Activated naive CD8-positive, alpha-beta T cell treated with anti-CD3 and anti-CD28 coated beads, Interleukin-2, amount 50 U/mL, for 24 hours (primary cell): ENCODE measurements around the gene RAPGEF4.
A peak's percentile ranks its signal among the peaks of the same experiment; 100 is the strongest.

Experiments used
- ATAC-seq: fragments of 150-1000 bp; cut with Tn5 transposase; one replicate; pipeline ENCODE4 v1.10.0; 2021
- DNase-seq: peaks from one replicate; pipeline ENCODE4 v3.0.0; 2021
- H3K27ac Mint-ChIP-seq: one replicate; pipeline ENCODE4 v1.8.0; 2021; ENCODE audit warnings: mild to moderate bottlenecking, mixed read lengths
- H3K27me3 Mint-ChIP-seq: one replicate; pipeline ENCODE4 v1.8.0; 2021; ENCODE audit warnings: mixed read lengths
- H3K36me3 Mint-ChIP-seq: one replicate; pipeline ENCODE4 v1.8.0; 2021; ENCODE audit warnings: low read depth, mixed read lengths
- H3K4me1 Mint-ChIP-seq: one replicate; pipeline ENCODE4 v1.8.0; 2021; ENCODE audit warnings: mixed read lengths
- H3K4me3 Mint-ChIP-seq: one replicate; pipeline ENCODE4 v1.8.0; 2021; ENCODE audit warnings: mild to moderate bottlenecking, moderate library complexity, mixed read lengths
- H3K9me3 Mint-ChIP-seq: one replicate; pipeline ENCODE4 v1.8.0; 2021; ENCODE audit warnings: mixed read lengths

RAPGEF4 gene

GRCh38 chr2:172943539-172943938, 207.9 kb downstream of the RAPGEF4 start:
- Mint-ChIP-seq H3K27ac (peak overlapping the region; percentile 80), H3K9me3 (peaks cover 24% of the 10 kb centered on the region), H3K27me3 (peaks cover 4% of the 10 kb centered on the region), H3K4me3 (peak overlapping the region; percentile 51), H3K36me3 (peaks cover 8% of the 10 kb centered on the region), H3K4me1 (peaks cover 35% of the 10 kb centered on the region)
- ATAC-seq (no peak), DNase-seq (no peak)

- peak overlapping the region; percentile 51 for H3K4me3 Mint-ChIP-seq
- H3K27me3 Mint-ChIP-seq: peaks cover 4% of the 10 kb centered on the region
- H3K36me3 Mint-ChIP-seq: peaks cover 6% of the 10 kb centered on the region
- DNase-seq: no peak
- H3K9me3 Mint-ChIP-seq: peaks cover 19% of the 10 kb centered on the region
- ATAC-seq: peak; percentile 50
- H3K4me1 Mint-ChIP-seq: peaks cover 35% of the 10 kb centered on the region
- H3K27ac Mint-ChIP-seq: peak overlapping the region; percentile 80
These were observed 208.6 kb downstream of the RAPGEF4 start for GRCh38 chr2:172944022-172944793.

- peaks cover 12% of the 10 kb centered on the region for H3K9me3 Mint-ChIP-seq
- H3K27me3 Mint-ChIP-seq: peaks cover 4% of the 10 kb centered on the region
- no peak overlapping the region for H3K4me3 Mint-ChIP-seq
- peaks cover 6% of the 10 kb centered on the region for H3K36me3 Mint-ChIP-seq
- DNase-seq (no peak), ATAC-seq (peak; percentile 55)
- peaks cover 35% of the 10 kb centered on the region for H3K4me1 Mint-ChIP-seq
- peak overlapping the region; percentile 80 for H3K27ac Mint-ChIP-seq
These were observed 209.3 kb downstream of the RAPGEF4 start for GRCh38 chr2:172944794-172945509.

- peaks cover 4% of the 10 kb centered on the region for H3K27me3 Mint-ChIP-seq
- peak overlapping the region; percentile 47 for H3K27ac Mint-ChIP-seq
- peaks cover 7% of the 10 kb centered on the region for H3K9me3 Mint-ChIP-seq
- ATAC-seq (no peak), DNase-seq (no peak)
- H3K4me3 Mint-ChIP-seq: no peak overlapping the region
- peaks cover 35% of the 10 kb centered on the region for H3K4me1 Mint-ChIP-seq
- H3K36me3 Mint-ChIP-seq: peaks cover 4% of the 10 kb centered on the region
These were observed 209.8 kb downstream of the RAPGEF4 start for GRCh38 chr2:172945510-172945850.

GRCh38 chr2:172947461-172948153, 212.0 kb downstream of the RAPGEF4 start:
- Mint-ChIP-seq H3K27me3 (peaks cover 4% of the 10 kb centered on the region), H3K4me1 (peaks cover 36% of the 10 kb centered on the region), H3K36me3 (no peaks in the 10 kb centered on the region), H3K27ac (peak overlapping the region; percentile 18), H3K4me3 (no peak overlapping the region), H3K9me3 (no peaks in the 10 kb centered on the region)
- no peak for ATAC-seq
- DNase-seq: no peak

GRCh38 chr2:172949522-172949921, 213.9 kb downstream of the RAPGEF4 start:
- no peaks in the 10 kb centered on the region for H3K36me3 Mint-ChIP-seq
- H3K4me1 Mint-ChIP-seq: peaks cover 33% of the 10 kb centered on the region
- H3K4me3 Mint-ChIP-seq: no peak overlapping the region
- no peak overlapping the region for H3K27ac Mint-ChIP-seq
- DNase-seq: no peak
- H3K27me3 Mint-ChIP-seq: peaks cover 2% of the 10 kb centered on the region
- ATAC-seq: no peak
- H3K9me3 Mint-ChIP-seq: no peaks in the 10 kb centered on the region

GRCh38 chr2:172950565-172950964, 214.9 kb downstream of the RAPGEF4 start:
- Mint-ChIP-seq H3K36me3 (no peaks in the 10 kb centered on the region), H3K27me3 (no peaks in the 10 kb centered on the region), H3K4me3 (no peak overlapping the region), H3K27ac (no peak overlapping the region), H3K4me1 (peaks cover 31% of the 10 kb centered on the region), H3K9me3 (no peaks in the 10 kb centered on the region)
- DNase-seq: no peak
- no peak for ATAC-seq

GRCh38 chr2:172951554-172951953, 215.9 kb downstream of the RAPGEF4 start:
- H3K27me3 Mint-ChIP-seq: no peaks in the 10 kb centered on the region
- H3K4me1 Mint-ChIP-seq: peaks cover 26% of the 10 kb centered on the region
- no peak overlapping the region for H3K4me3 Mint-ChIP-seq
- DNase-seq (no peak), ATAC-seq (no peak)
- H3K36me3 Mint-ChIP-seq: no peaks in the 10 kb centered on the region
- H3K9me3 Mint-ChIP-seq: no peaks in the 10 kb centered on the region
- H3K27ac Mint-ChIP-seq: peak overlapping the region; percentile 27

- H3K4me3 Mint-ChIP-seq: peak overlapping the region; percentile 52
- peaks cover 26% of the 10 kb centered on the region for H3K4me1 Mint-ChIP-seq
- no peaks in the 10 kb centered on the region for H3K36me3 Mint-ChIP-seq
- H3K9me3 Mint-ChIP-seq: no peaks in the 10 kb centered on the region
- DNase-seq (no peak), ATAC-seq (no peak)
- peak overlapping the region; percentile 85 for H3K27ac Mint-ChIP-seq
- H3K27me3 Mint-ChIP-seq: no peaks in the 10 kb centered on the region
These were observed 217.8 kb downstream of the RAPGEF4 start for GRCh38 chr2:172953411-172953810.

GRCh38 chr2:172953970-172954852, 218.6 kb downstream of the RAPGEF4 start:
- no peaks in the 10 kb centered on the region for H3K36me3 Mint-ChIP-seq
- peak overlapping the region; percentile 52 for H3K4me3 Mint-ChIP-seq
- peak overlapping the region; percentile 85 for H3K27ac Mint-ChIP-seq
- H3K27me3 Mint-ChIP-seq: peaks cover under 1% of the 10 kb centered on the region
- no peaks in the 10 kb centered on the region for H3K9me3 Mint-ChIP-seq
- ATAC-seq (peak; percentile 52), DNase-seq (no peak)
- H3K4me1 Mint-ChIP-seq: peaks cover 26% of the 10 kb centered on the region

GRCh38 chr2:172955587-172955986, 219.9 kb downstream of the RAPGEF4 start:
- ATAC-seq (no peak), DNase-seq (no peak)
- no peaks in the 10 kb centered on the region for H3K36me3 Mint-ChIP-seq
- H3K4me3 Mint-ChIP-seq: no peak overlapping the region
- no peak overlapping the region for H3K27ac Mint-ChIP-seq
- H3K9me3 Mint-ChIP-seq: no peaks in the 10 kb centered on the region
- H3K27me3 Mint-ChIP-seq: peaks cover 4% of the 10 kb centered on the region
- peaks cover 27% of the 10 kb centered on the region for H3K4me1 Mint-ChIP-seq

GRCh38 chr2:172957734-172958133, 222.1 kb downstream of the RAPGEF4 start:
- Mint-ChIP-seq H3K27me3 (peaks cover 4% of the 10 kb centered on the region), H3K9me3 (no peaks in the 10 kb centered on the region), H3K36me3 (no peaks in the 10 kb centered on the region), H3K27ac (no peak overlapping the region), H3K4me1 (peaks cover 43% of the 10 kb centered on the region), H3K4me3 (no peak overlapping the region)
- DNase-seq (no peak), ATAC-seq (no peak)

GRCh38 chr2:172962082-172962481, 226.4 kb downstream of the RAPGEF4 start:
- Mint-ChIP-seq H3K9me3 (no peaks in the 10 kb centered on the region), H3K36me3 (no peaks in the 10 kb centered on the region), H3K27ac (peak overlapping the region; percentile 89), H3K4me1 (peaks cover 41% of the 10 kb centered on the region), H3K4me3 (peak overlapping the region; percentile 8), H3K27me3 (peaks cover 4% of the 10 kb centered on the region)
- ATAC-seq (peak; percentile 45), DNase-seq (no peak)

- H3K4me3 Mint-ChIP-seq: peak overlapping the region; percentile 8
- ATAC-seq: peak; percentile 89
- no peaks in the 10 kb centered on the region for H3K9me3 Mint-ChIP-seq
- peaks cover 43% of the 10 kb centered on the region for H3K4me1 Mint-ChIP-seq
- H3K27ac Mint-ChIP-seq: peak overlapping the region; percentile 89
- DNase-seq: peak; percentile 31
- H3K36me3 Mint-ChIP-seq: no peaks in the 10 kb centered on the region
- peaks cover 7% of the 10 kb centered on the region for H3K27me3 Mint-ChIP-seq
These were observed 227.2 kb downstream of the RAPGEF4 start for GRCh38 chr2:172962824-172963223.
